ENCODE results near the gene DPH3.

DPH3 gene

DNA sequence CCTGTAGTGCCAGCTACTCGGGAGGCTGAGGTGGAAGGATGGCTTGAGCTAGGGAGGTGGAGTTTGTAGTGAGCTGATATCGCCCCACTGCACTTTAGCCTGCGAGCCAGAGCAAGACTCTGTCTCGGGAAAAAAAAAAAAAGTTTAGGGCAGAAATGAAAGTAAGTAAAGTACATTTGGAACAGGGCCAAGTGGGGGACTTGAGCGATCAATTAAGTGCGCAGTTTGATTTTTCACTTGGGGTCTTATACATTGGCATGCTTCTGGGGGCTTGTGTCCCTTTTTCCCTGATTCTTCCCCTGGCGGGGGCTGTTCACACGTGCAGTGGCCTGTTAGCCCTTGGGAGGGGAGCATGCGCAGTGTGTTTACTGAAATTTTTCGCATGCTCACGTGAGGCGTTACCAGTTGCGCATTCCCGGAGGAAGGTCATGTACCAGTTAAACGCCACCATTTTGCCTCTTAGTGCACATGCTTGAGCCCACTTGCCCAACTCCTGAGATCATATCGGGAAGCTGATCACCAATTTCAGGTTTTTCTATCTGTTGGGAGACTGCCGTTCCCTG lies 48.3 kb downstream of the DPH3 start:
- TF ChIP-seq, protein P1, sequence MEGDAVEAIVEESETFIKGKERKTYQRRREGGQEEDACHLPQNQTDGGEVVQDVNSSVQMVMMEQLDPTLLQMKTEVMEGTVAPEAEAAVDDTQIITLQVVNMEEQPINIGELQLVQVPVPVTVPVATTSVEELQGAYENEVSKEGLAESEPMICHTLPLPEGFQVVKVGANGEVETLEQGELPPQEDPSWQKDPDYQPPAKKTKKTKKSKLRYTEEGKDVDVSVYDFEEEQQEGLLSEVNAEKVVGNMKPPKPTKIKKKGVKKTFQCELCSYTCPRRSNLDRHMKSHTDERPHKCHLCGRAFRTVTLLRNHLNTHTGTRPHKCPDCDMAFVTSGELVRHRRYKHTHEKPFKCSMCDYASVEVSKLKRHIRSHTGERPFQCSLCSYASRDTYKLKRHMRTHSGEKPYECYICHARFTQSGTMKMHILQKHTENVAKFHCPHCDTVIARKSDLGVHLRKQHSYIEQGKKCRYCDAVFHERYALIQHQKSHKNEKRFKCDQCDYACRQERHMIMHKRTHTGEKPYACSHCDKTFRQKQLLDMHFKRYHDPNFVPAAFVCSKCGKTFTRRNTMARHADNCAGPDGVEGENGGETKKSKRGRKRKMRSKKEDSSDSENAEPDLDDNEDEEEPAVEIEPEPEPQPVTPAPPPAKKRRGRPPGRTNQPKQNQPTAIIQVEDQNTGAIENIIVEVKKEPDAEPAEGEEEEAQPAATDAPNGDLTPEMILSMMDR (conservative IDR thresholded peaks at IDR 0.05), result no peak
- no peak for TF ChIP-seq ZFX (IDR thresholded peaks at IDR 0.05)
- H3K27ac ChIP-seq, result no peak overlapping the region

DNA sequence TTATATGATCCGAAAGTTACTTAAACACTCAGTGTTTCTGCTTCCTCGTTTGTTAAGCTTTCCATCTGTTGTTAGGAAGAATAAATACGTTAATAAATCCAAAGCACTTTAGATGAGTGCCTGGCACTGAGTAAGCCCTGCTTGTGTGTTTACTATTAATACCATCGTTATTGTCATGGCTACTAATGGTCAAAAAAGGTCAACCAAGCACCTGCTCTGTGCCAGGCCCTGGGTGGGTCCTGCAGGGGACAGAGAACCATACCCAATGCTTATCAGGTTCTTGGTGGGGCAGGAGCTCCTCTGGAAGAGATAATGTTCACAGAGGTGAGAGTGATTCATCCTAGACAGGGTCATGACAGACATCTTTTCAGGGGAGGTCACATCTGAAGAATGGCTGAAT lies 50.4 kb downstream of the DPH3 start:
- no peak overlapping the region for H3K27ac ChIP-seq
- TF ChIP-seq ZFX (IDR thresholded peaks at IDR 0.05), result no peak
- TF ChIP-seq, protein P1 (conservative IDR thresholded peaks at IDR 0.05), result no peak

DNA sequence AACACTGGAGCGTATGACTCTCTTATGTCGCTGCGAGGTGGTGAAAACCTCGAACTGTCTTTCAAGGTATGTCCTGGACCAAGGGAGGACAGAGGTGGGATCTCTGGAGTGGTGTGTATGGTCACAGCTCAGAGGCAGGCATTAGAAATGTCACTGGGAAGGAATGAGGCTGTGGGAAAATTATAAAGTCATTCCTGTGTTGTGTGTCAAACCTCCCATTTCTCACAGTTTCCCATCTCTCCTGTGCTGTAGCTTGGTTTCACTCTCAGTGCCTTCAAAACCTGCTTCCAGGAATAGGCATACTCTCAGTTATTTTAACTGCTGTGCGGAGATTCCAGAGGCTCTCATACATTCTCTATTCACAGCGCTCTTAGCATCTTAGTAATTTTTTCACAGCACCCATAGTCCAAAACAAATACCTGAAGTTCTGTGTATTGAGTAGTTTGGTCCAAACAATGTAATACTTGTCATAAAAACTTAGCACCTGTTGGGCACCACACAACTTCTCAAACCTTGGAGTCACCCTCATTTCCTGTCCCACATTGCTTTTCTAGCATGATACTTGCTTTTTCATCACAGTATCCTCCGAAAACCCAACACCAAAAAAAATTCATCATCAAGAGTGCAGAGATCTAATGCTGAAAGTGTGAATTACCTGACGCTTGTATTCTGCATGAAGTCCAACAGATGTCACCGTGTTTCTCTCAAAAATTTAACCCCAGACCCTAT lies 53.4 kb downstream of the DPH3 start:
- no peak overlapping the region for H3K27ac ChIP-seq
- TF ChIP-seq ZFX (IDR thresholded peaks at IDR 0.05), result no peak
- TF ChIP-seq, protein P1 (conservative IDR thresholded peaks at IDR 0.05), result no peak
